SK-N-SH (cell line): ENCODE results near the gene R3HDM2.

ENCODE experiments used
- EZH2phosphoT487 ChIP-seq: fragments of 200-600 bp; sonication (generic); IDR thresholded peaks from 2 replicates; pipeline ENCODE4 v1.6.1; 2017; ENCODE audit warnings: low read depth, mixed run types, mild to moderate bottlenecking, antibody characterized with exemption, moderate library complexity, borderline replicate concordance
- RAD21 ChIP-seq: IDR thresholded peaks from 2 replicates; pipeline ENCODE4 v1.6.1; 2012; ENCODE audit warnings: mild to moderate bottlenecking, low read length
- YY1 ChIP-seq: IDR thresholded peaks from 2 replicates; pipeline ENCODE4 v1.4.0; 2012; ENCODE audit warnings: low read depth, mild to moderate bottlenecking
- TF ChIP-seq, protein P1 (sequence below): IDR thresholded peaks from 2 replicates; pipeline ENCODE4 v1.6.1; 2012; ENCODE audit warnings: mild to moderate bottlenecking, low read depth, low read length, moderate library complexity
- TF ChIP-seq, protein P2 (sequence below): fragments of 200-600 bp; sonication (generic); IDR thresholded peaks from 2 replicates; pipeline ENCODE4 v1.6.1; 2017; ENCODE audit warnings: antibody characterized with exemption, mild to moderate bottlenecking, moderate library complexity

DNA sequence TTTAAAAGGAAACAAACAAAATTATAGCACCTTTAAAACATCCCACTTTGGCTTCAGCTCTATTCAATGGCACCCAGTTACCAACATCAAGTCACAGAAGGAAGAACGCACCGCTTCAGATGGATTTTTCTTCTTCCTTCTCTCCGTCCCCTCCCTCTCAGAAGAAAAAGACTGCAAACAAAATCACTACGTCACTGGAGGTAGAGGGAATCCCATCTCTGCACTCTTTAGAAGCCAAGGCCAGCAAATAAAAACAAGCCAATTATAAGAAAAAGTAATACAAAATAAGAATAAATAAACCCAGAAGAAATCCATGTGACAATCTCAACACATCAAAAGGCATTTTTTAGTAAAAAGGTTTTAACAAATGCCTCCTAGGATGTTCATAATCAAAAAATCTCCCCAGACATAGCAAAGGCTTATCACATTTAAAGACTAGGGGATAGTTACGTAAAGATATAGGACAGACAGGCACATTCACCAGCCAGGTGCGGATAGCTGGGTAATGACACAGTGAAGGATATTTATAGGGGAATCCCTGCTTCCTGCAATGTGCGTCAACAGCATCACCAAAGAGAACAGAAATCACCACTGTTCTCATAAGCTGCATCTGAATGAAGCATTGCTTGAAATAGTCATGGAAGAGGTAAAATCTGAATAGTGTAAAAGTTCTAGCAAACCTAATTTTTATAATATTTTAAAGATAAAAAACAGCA is 89.4 kb downstream of the R3HDM2 start:
- TF ChIP-seq, protein P1, sequence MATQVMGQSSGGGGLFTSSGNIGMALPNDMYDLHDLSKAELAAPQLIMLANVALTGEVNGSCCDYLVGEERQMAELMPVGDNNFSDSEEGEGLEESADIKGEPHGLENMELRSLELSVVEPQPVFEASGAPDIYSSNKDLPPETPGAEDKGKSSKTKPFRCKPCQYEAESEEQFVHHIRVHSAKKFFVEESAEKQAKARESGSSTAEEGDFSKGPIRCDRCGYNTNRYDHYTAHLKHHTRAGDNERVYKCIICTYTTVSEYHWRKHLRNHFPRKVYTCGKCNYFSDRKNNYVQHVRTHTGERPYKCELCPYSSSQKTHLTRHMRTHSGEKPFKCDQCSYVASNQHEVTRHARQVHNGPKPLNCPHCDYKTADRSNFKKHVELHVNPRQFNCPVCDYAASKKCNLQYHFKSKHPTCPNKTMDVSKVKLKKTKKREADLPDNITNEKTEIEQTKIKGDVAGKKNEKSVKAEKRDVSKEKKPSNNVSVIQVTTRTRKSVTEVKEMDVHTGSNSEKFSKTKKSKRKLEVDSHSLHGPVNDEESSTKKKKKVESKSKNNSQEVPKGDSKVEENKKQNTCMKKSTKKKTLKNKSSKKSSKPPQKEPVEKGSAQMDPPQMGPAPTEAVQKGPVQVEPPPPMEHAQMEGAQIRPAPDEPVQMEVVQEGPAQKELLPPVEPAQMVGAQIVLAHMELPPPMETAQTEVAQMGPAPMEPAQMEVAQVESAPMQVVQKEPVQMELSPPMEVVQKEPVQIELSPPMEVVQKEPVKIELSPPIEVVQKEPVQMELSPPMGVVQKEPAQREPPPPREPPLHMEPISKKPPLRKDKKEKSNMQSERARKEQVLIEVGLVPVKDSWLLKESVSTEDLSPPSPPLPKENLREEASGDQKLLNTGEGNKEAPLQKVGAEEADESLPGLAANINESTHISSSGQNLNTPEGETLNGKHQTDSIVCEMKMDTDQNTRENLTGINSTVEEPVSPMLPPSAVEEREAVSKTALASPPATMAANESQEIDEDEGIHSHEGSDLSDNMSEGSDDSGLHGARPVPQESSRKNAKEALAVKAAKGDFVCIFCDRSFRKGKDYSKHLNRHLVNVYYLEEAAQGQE = no peak
- no peak for TF ChIP-seq YY1
- TF ChIP-seq, protein P2, sequence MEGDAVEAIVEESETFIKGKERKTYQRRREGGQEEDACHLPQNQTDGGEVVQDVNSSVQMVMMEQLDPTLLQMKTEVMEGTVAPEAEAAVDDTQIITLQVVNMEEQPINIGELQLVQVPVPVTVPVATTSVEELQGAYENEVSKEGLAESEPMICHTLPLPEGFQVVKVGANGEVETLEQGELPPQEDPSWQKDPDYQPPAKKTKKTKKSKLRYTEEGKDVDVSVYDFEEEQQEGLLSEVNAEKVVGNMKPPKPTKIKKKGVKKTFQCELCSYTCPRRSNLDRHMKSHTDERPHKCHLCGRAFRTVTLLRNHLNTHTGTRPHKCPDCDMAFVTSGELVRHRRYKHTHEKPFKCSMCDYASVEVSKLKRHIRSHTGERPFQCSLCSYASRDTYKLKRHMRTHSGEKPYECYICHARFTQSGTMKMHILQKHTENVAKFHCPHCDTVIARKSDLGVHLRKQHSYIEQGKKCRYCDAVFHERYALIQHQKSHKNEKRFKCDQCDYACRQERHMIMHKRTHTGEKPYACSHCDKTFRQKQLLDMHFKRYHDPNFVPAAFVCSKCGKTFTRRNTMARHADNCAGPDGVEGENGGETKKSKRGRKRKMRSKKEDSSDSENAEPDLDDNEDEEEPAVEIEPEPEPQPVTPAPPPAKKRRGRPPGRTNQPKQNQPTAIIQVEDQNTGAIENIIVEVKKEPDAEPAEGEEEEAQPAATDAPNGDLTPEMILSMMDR = no peak
- no peak for TF ChIP-seq EZH2phosphoT487
- no peak for TF ChIP-seq RAD21
